H1 (cell line): ENCODE measurements around the gene NFIA. TPM values are rescaled to one million over a fixed set of nuclear protein-coding genes. Genes with fewer than 3 reads are reported as not detected.

Source experiments
- CTCF ChIA-PET: fragments of 300-600 bp; sonication (Branson Sonifier 250); formaldehyde crosslinking; loops from one replicate; lab custom pipeline; 2021; ENCODE audit not compliant: partially characterized antibody; lab: Charles Lee
- POLR2A ChIA-PET: fragments of 300-600 bp; sonication (Branson Sonifier 250); formaldehyde crosslinking; loops from one replicate; lab custom pipeline; 2021; ENCODE audit warnings: inconsistent platforms; ENCODE audit not compliant: partially characterized antibody; lab: Charles Lee
- DNase-seq, 2 experiments: peaks; one replicate each; pipeline versions ENCODE4 v3.0.0 to v3.0.0-alpha.2; 2010 to 2022; ENCODE audit warnings: low spot score in 2 of 2, low read depth in 1 of 2, mixed read lengths in 1 of 2
- FAIRE-seq: peaks from 2 replicates; lab custom pipeline; 2011; peaks lifted over from hg19 to GRCh38; lab: Jason Lieb, UNC
- H2AFZ ChIP-seq: 2 replicates; pipeline ENCODE4 v1.8.1; 2012; ENCODE audit warnings: low read length, inconsistent platforms
- H2AK5ac ChIP-seq: 2 replicates; pipeline ENCODE4 v1.6.1; 2013; ENCODE audit warnings: low read depth, low read length
- H2BK120ac ChIP-seq: replicated peaks from 2 replicates; pipeline ENCODE3; 2013; ENCODE audit warnings: low read depth, low read length, inconsistent platforms
- H2BK12ac ChIP-seq: 2 replicates; pipeline ENCODE4 v1.6.1; 2013; ENCODE audit warnings: low read depth, low read length
- H2BK15ac ChIP-seq: 2 replicates; pipeline ENCODE4 v1.6.1; 2013; ENCODE audit warnings: low read length
- H2BK20ac ChIP-seq: 2 replicates; pipeline ENCODE4 v1.6.1; 2013; ENCODE audit warnings: low read length
- H2BK5ac ChIP-seq: 2 replicates; pipeline ENCODE4 v1.6.1; 2013; ENCODE audit warnings: low read depth, low read length
- H3K14ac ChIP-seq: 2 replicates; pipeline ENCODE4 v1.6.1; 2013; ENCODE audit warnings: inconsistent platforms; ENCODE audit not compliant: insufficient read length
- H3K18ac ChIP-seq: 2 replicates; pipeline ENCODE4 v1.6.1; 2013; ENCODE audit warnings: low read length; ENCODE audit errors: extremely low read depth
- H3K23ac ChIP-seq: 2 replicates; pipeline ENCODE4 v1.6.1; 2013; ENCODE audit warnings: inconsistent platforms; ENCODE audit not compliant: insufficient read length
- H3K23me2 ChIP-seq: 2 replicates; pipeline ENCODE4 v1.6.1; 2013; ENCODE audit warnings: low read depth, low read length
- H3K27ac ChIP-seq: 2 replicates; pipeline ENCODE4 v1.6.1; 2011; ENCODE audit warnings: low read depth, low read length, inconsistent platforms
- H3K27me3 ChIP-seq, 4 experiments: replicated peaks in 1 of 4; 1 replicate in 1 of 4; 2 replicates in 3 of 4; pipeline versions ENCODE4 v1.6.1 to v1.8.1; 2011 to 2013; ENCODE audit warnings: low read length in 3 of 4, mild to moderate bottlenecking in 3 of 4, inconsistent platforms in 2 of 4, mixed read lengths in 2 of 4, moderate library complexity in 1 of 4; ENCODE audit not compliant: control insufficient read depth in 3 of 4, insufficient read depth in 3 of 4; ENCODE audit errors: extremely low read depth in 1 of 4
- H3K36me3 ChIP-seq, 4 experiments: 2 replicates each; pipeline versions ENCODE4 v1.6.1 to v1.8.1; 2011 to 2013; ENCODE audit warnings: mild to moderate bottlenecking in 4 of 4, low read length in 3 of 4, moderate library complexity in 2 of 4, control low read depth in 1 of 4, inconsistent platforms in 1 of 4; ENCODE audit not compliant: insufficient read depth in 4 of 4, control insufficient read depth in 2 of 4
- H3K4ac ChIP-seq: replicated peaks from 2 replicates; pipeline ENCODE3; 2013; ENCODE audit warnings: low read length, low read depth, mixed read lengths, inconsistent platforms; ENCODE audit not compliant: insufficient read length
- H3K4me1 ChIP-seq, 4 experiments: replicated peaks in 1 of 4; 1 replicate in 1 of 4; 2 replicates in 3 of 4; pipeline versions ENCODE4 v1.6.1 to v1.8.1; 2011 to 2013; ENCODE audit warnings: low read length in 3 of 4, inconsistent platforms in 2 of 4, mixed read lengths in 1 of 4; ENCODE audit not compliant: insufficient read depth in 4 of 4, control insufficient read depth in 3 of 4
- H3K4me2 ChIP-seq, 2 experiments: 2 replicates each; pipeline versions ENCODE4 v1.6.1 to v1.8.1; 2011 to 2013; ENCODE audit warnings: low read depth in 2 of 2, low read length in 2 of 2, control low read depth in 1 of 2, inconsistent platforms in 1 of 2, mild to moderate bottlenecking in 1 of 2; ENCODE audit not compliant: insufficient read depth in 1 of 2
- H3K4me3 ChIP-seq, 4 experiments: fragments of 200-600, 300-600 bp in 1 of 4; sonication (generic), shearing (Covaris generic), sonication (Bioruptor Twin) in 1 of 4; 2 replicates each; pipeline versions ENCODE4 v1.5.1 to v1.8.1; 2011 to 2016; ENCODE audit warnings: low read length in 4 of 4, low read depth in 3 of 4, control low read depth in 2 of 4, inconsistent platforms in 2 of 4, mild to moderate bottlenecking in 2 of 4, mixed read lengths in 1 of 4, moderate library complexity in 1 of 4; ENCODE audit not compliant: insufficient read depth in 2 of 4; ENCODE audit errors: extremely low read depth in 1 of 4
- H3K56ac ChIP-seq: replicated peaks from 2 replicates; pipeline ENCODE3; 2013; ENCODE audit warnings: low read depth, mild to moderate bottlenecking, mixed read lengths, low read length, inconsistent platforms; ENCODE audit not compliant: insufficient read length
- H3K79me1 ChIP-seq: 2 replicates; pipeline ENCODE4 v1.6.1; 2013; ENCODE audit warnings: low read depth, low read length, control low read depth
- H3K79me2 ChIP-seq, 2 experiments: 2 replicates each; pipeline versions ENCODE4 v1.6.1 to v1.8.1; 2012 to 2013; ENCODE audit warnings: low read length in 2 of 2, mild to moderate bottlenecking in 2 of 2, inconsistent platforms in 1 of 2; ENCODE audit not compliant: insufficient read depth in 2 of 2, control insufficient read depth in 1 of 2
- H3K9ac ChIP-seq, 4 experiments: replicated peaks in 1 of 4; 1 replicate in 1 of 4; 2 replicates in 3 of 4; pipeline versions ENCODE4 v1.6.1 to v1.8.1; 2011 to 2013; ENCODE audit warnings: low read depth in 3 of 4, low read length in 3 of 4, control low read depth in 2 of 4, mild to moderate bottlenecking in 2 of 4, moderate library complexity in 2 of 4, inconsistent platforms in 1 of 4; ENCODE audit errors: extremely low read depth in 1 of 4
- H3K9me3 ChIP-seq, 2 experiments: 2 replicates each; pipeline versions ENCODE4 v1.6.1 to v1.8.1; 2012 to 2013; ENCODE audit warnings: mild to moderate bottlenecking in 2 of 2, moderate library complexity in 2 of 2, control low read depth in 1 of 2, inconsistent platforms in 1 of 2, low read depth in 1 of 2, low read length in 1 of 2, mixed read lengths in 1 of 2; ENCODE audit not compliant: insufficient read depth in 2 of 2
- H4K20me1 ChIP-seq, 2 experiments: replicated peaks in 1 of 2; 2 replicates each; pipeline versions ENCODE3 to v1.8.1; 2011 to 2013; ENCODE audit warnings: inconsistent platforms in 2 of 2, low read length in 2 of 2, mild to moderate bottlenecking in 1 of 2; ENCODE audit not compliant: insufficient read depth in 2 of 2, control insufficient read depth in 1 of 2
- H4K5ac ChIP-seq: 2 replicates; pipeline ENCODE4 v1.6.1; 2013; ENCODE audit warnings: low read length, low read depth, mixed read lengths, inconsistent platforms; ENCODE audit not compliant: insufficient read length
- H4K8ac ChIP-seq: 2 replicates; pipeline ENCODE4 v1.8.0; 2013; ENCODE audit warnings: mild to moderate bottlenecking, moderate library complexity, low read length, inconsistent platforms; ENCODE audit not compliant: insufficient read depth; ENCODE audit errors: extremely low read depth
- H4K91ac ChIP-seq: replicated peaks from 2 replicates; pipeline ENCODE3; 2013; ENCODE audit warnings: low read length, mixed read lengths, inconsistent platforms; ENCODE audit not compliant: insufficient read length
- BCL11A ChIP-seq, 2 experiments: IDR thresholded peaks; one replicate each; pipeline ENCODE4 v1.6.1; 2011; ENCODE audit warnings: low read depth in 2 of 2, low read length in 2 of 2, mild to moderate bottlenecking in 2 of 2
- JUN ChIP-seq: IDR thresholded peaks from 2 replicates; pipeline ENCODE4 v1.6.1; 2011; ENCODE audit warnings: low read depth, mild to moderate bottlenecking, improper control_type of control experiment, low read length
- POU5F1 ChIP-seq: IDR thresholded peaks from 2 replicates; pipeline ENCODE4 v1.6.1; 2011; ENCODE audit warnings: low read depth, mild to moderate bottlenecking, low read length, moderate library complexity
- SAP30 ChIP-seq: fragments of 300-600 bp; sonication (generic); IDR thresholded peaks from 2 replicates; pipeline ENCODE4 v1.7.1; 2012; ENCODE audit warnings: low read length, moderate library complexity, mild to moderate bottlenecking, inconsistent platforms; ENCODE audit not compliant: insufficient read depth, insufficient replicate concordance
- SP1 ChIP-seq: IDR thresholded peaks from 2 replicates; pipeline ENCODE4 v1.6.1; 2011; ENCODE audit warnings: low read depth, low read length
- SP2 ChIP-seq: IDR thresholded peaks from 2 replicates; pipeline ENCODE4 v1.6.1; 2012; ENCODE audit warnings: mild to moderate bottlenecking, low read length, inconsistent platforms
- SP4 ChIP-seq: IDR thresholded peaks from 2 replicates; pipeline ENCODE4 v1.6.1; 2012; ENCODE audit warnings: low read length, inconsistent platforms
- SUZ12 ChIP-seq: fragments of 200-600 bp; sonication (generic); IDR thresholded peaks from 2 replicates; pipeline ENCODE4 v1.6.1; 2012; ENCODE audit warnings: mild to moderate bottlenecking, inconsistent platforms, low read length, moderate library complexity, mixed read lengths
- TAF7 ChIP-seq: optimal IDR thresholded peaks from 2 replicates; pipeline ENCODE3; 2011; ENCODE audit warnings: low read depth, mild to moderate bottlenecking, inconsistent platforms, low read length, moderate library complexity, borderline replicate concordance
- YY1 ChIP-seq: IDR thresholded peaks from 2 replicates; pipeline ENCODE4 v1.6.1; 2011; ENCODE audit warnings: low read depth, mild to moderate bottlenecking, low read length
- WGBS, 2 experiments: shearing (Covaris generic) in 1 of 2; methylation state at CpG; one replicate each; pipeline versions ENCODE4 v1.1.6 to v1.1.7; 2013 to 2015; ENCODE audit warnings: low lambda C conversion rate in 2 of 2, mixed read lengths in 2 of 2, inconsistent platforms in 1 of 2, low coverage in 1 of 2, missing lambda C conversion rate in 1 of 2; ENCODE audit not compliant: insufficient replicate concordance in 2 of 2, insufficient coverage in 1 of 2, insufficient read length in 1 of 2; ENCODE audit errors: extremely low coverage in 1 of 2, missing lambda C conversion rate in 1 of 2; 5-methylcytosine and 5-hydroxymethylcytosine counted together
- polyA plus RNA-seq, 7 experiments: library from polyadenylated mRNA; depleted of rRNA in 3 of 7; stranded (reverse) in 5 of 7; unstranded in 2 of 7; fragments of >200 nt in 5 of 7; fragments of 200-250 nt in 2 of 7; gene quantifications; 1 replicate in 5 of 7; 2 replicates in 1 of 7; 4 replicates in 1 of 7; pipeline versions ENCODE4 v1.2.1 to v1.2.3, GENCODE V29; 2011 to 2013; ENCODE audit warnings: missing spikeins in 2 of 7, mixed read lengths in 2 of 7
- total RNA-seq: library from RNA; stranded (reverse); fragmentation: NEBNext Ultra II Directional; extraction: Animal tissue kit (Norgen Biotek cat#: 25700); gene quantifications from 2 replicates; pipeline ENCODE4 v1.2.1, GENCODE V29; 2021
- TF ChIP-seq, protein P1 (sequence below): IDR thresholded peaks from 2 replicates; pipeline ENCODE4 v1.6.1; 2011; ENCODE audit warnings: low read depth, mild to moderate bottlenecking, low read length; ENCODE audit not compliant: insufficient read depth

The NFIA gene
- total and polyA plus RNA-seq, 2 of the 8 experiments (the other 6 are each of a cell fraction or from before 2014, with no cell fraction given): 1.8 to 2.3 TPM

DNA sequence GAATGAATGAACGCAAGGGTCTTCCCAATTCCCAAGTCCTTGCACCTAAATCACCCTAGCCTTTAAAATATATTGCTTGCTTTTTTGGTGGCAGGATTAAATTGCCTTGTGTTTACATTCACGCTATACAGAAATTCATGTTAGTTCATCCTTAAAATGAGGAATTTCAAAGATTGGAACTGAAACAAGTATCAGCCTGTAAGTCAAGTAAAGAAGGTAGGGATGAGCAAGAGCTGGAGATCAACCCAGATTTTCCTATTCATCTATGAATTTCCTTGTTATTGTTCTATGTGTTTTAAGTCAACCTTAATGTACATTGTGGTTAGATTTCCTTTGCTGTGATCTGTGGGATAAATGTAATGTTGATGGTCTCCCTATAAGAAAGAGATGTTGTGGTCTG, 248.2 kb downstream of the NFIA start:
- Histone ChIP-seq H3K4me1 (peaks cover 0 to 3% (median 0%) of the 10 kb centered on the region in 4 experiments; a peak in 1 of 7 replicates), H3K9ac (no peak overlapping the region), H3K36me3 (no peaks in the 10 kb centered on the region), H3K4ac (no peak overlapping the region), H2AFZ (no peak overlapping the region), H3K18ac (no peak overlapping the region), H3K27me3 (no peaks in the 10 kb centered on the region), H2BK15ac (no peak overlapping the region), H4K5ac (no peak overlapping the region), H4K8ac (no peak overlapping the region), H3K23ac (no peak overlapping the region), H2AK5ac (no peak overlapping the region), H2BK12ac (no peak overlapping the region), H3K23me2 (no peaks in the 10 kb centered on the region), H4K20me1 (no peaks in the 10 kb centered on the region), H3K14ac (no peak overlapping the region), H2BK20ac (no peak overlapping the region), H4K91ac (no peak overlapping the region), H3K9me3 (no peaks in the 10 kb centered on the region), H3K79me1 (no peaks in the 10 kb centered on the region), H2BK5ac (no peak overlapping the region), H3K27ac (no peak overlapping the region), H3K56ac (no peak overlapping the region), H3K4me2 (no peak overlapping the region), H3K79me2 (no peaks in the 10 kb centered on the region), H2BK120ac (no peak overlapping the region), H3K4me3 (no peak overlapping the region)
- DNase-seq (no peak), FAIRE-seq (no peak)
- WGBS, 2 experiments: 82% methylated on average over 2 of the region's 2 CpGs; no CpG with 5 or more reads in 1 of the 2 experiments
- ChIA-PET POLR2A (no interaction called here), CTCF (no interaction called here)
- no peak for TF ChIP-seq SUZ12
- TF ChIP-seq POU5F1: no peak
- TF ChIP-seq YY1: no peak
- no peak for TF ChIP-seq SAP30
- TF ChIP-seq SP2: no peak
- TF ChIP-seq SP4: no peak
- TF ChIP-seq BCL11A (IDR thresholded peaks at IDR 0.05; ENCODE audit: low read depth in 2 of 2, low read length in 2 of 2): no peak
- TF ChIP-seq TAF7: no peak
- no peak for TF ChIP-seq SP1
- TF ChIP-seq JUN: no peak
- TF ChIP-seq, protein P1, sequence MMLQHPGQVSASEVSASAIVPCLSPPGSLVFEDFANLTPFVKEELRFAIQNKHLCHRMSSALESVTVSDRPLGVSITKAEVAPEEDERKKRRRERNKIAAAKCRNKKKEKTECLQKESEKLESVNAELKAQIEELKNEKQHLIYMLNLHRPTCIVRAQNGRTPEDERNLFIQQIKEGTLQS: no peak
